22Rv1 (cell line): Measurements from ENCODE around the gene NUP188.

Source experiments
- H3K27ac ChIP-seq: fragments of 450-650 bp; 2 replicates; pipeline ENCODE4 v1.5.1; 2017
- CTCF ChIP-seq: fragments of 450-650 bp; IDR thresholded peaks from 2 replicates; pipeline ENCODE4 v1.5.1; 2017; ENCODE audit warnings: mild to moderate bottlenecking
- ZFX ChIP-seq: fragments of 450-650 bp; IDR thresholded peaks from 2 replicates; pipeline ENCODE4 v1.6.1; 2017; ENCODE audit warnings: antibody characterized with exemption, borderline replicate concordance

NUP188 gene

GRCh38 chr9:128902351-128903078, 45.0 kb upstream of the NUP188 start:
- no peak for TF ChIP-seq ZFX
- TF ChIP-seq CTCF, result no peak
- H3K27ac ChIP-seq, result peak overlapping the region; percentile 93

- peak overlapping the region; percentile 93 for H3K27ac ChIP-seq
- TF ChIP-seq CTCF, result no peak
- no peak for TF ChIP-seq ZFX
Observed at GRCh38 chr9:128903079-128903461, 44.4 kb upstream of the NUP188 start.

DNA sequence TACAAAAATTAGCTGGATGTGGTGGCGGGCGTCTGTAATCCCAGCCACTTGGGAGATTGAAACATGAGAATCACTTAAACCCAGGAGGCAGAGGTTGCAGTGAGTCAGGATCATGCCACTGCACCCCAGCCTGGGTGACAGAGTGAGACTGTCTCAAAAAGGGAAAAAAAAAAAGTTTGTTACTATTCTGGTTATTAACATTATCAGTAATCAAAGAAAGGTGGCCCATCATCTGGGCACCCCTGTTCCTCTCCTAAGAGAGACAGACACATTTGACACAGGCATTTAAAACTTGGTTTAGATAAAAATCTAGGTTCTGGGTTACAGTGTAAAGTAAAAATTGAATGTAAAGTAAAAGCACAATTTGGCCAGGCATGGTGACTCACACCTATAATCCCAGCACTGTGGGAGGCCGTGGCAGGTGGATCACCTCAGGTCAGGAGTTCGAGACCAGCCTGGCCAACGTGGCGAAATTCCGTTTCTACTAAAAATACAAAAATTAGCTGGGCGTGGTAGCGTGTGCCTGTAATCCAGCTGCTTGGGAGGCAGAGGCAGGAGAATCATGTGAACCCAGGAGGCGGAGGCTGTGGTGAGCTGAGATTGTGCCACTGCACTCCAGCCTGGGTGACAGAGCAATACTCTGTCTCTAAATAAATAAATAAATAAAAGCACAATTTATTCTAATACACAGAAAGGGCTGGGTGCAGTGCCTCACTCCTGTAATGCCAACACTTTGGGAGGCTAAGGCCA, 43.5 kb upstream of the NUP188 start:
- TF ChIP-seq ZFX, result no peak
- TF ChIP-seq CTCF, result no peak
- H3K27ac ChIP-seq, result peak overlapping the region; percentile 93

DNA sequence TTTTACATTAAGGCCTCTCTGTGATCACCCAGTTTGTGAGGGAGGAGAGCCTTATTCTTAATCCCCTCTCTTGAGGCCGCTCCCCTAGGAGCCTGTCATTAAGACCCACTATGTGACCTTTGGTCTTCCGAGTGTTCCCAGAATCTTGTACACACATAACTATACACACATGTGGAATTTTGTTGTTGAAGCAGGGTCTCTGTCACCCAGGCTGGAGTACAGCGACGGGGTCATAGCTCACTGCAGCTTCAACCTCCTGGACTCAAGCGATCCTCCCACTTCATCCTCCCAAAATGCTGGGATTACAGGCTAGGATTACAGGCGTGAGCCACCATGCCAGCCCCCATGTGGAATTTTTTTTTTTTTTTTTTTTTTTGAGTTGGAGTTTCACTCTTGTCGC, 41.5 kb upstream of the NUP188 start:
- TF ChIP-seq ZFX, result no peak
- TF ChIP-seq CTCF, result no peak
- H3K27ac ChIP-seq, result peak overlapping the region; percentile 93

GRCh38 chr9:128906741-128907140, 40.8 kb upstream of the NUP188 start:
- TF ChIP-seq CTCF (no peak), ZFX (no peak)
- H3K27ac ChIP-seq, result peak overlapping the region; percentile 93

- H3K27ac ChIP-seq, result peak overlapping the region; percentile 91; the same call in 1 of the 2 replicates
- TF ChIP-seq CTCF (no peak), ZFX (no peak)
Observed at GRCh38 chr9:128908372-128908771, 39.1 kb upstream of the NUP188 start.

- TF ChIP-seq ZFX (no peak), CTCF (no peak)
- peak overlapping the region; percentile 91 for H3K27ac ChIP-seq
Observed at GRCh38 chr9:128909859-128910258, 37.6 kb upstream of the NUP188 start.
